H1 (cell line): ENCODE results near the gene WDR38. TPM values are rescaled to one million over a fixed set of nuclear protein-coding genes. Genes with fewer than 3 reads are reported as not detected.

Source experiments
- CBX5 ChIP-seq: fragments of 300-800, 300-1000 bp; sonication (generic); IDR thresholded peaks from 2 replicates; pipeline ENCODE4 v1.7.1; 2016; ENCODE audit warnings: antibody characterized with exemption, low read length, low read depth
- NRF1 ChIP-seq: IDR thresholded peaks from 2 replicates; pipeline ENCODE4 v1.6.1; 2011; ENCODE audit warnings: mild to moderate bottlenecking, low read depth, low read length, improper control_type of control experiment
- polyA plus RNA-seq, 7 experiments: library from polyadenylated mRNA; depleted of rRNA in 3 of 7; stranded (reverse) in 5 of 7; unstranded in 2 of 7; fragments of >200 nt in 5 of 7; fragments of 200-250 nt in 2 of 7; gene quantifications; 1 replicate in 5 of 7; 2 replicates in 1 of 7; 4 replicates in 1 of 7; pipeline versions ENCODE4 v1.2.1 to v1.2.3, GENCODE V29; 2011 to 2013; ENCODE audit warnings: missing spikeins in 2 of 7, mixed read lengths in 2 of 7
- total RNA-seq: library from RNA; stranded (reverse); fragmentation: NEBNext Ultra II Directional; extraction: Animal tissue kit (Norgen Biotek cat#: 25700); gene quantifications from 2 replicates; pipeline ENCODE4 v1.2.1, GENCODE V29; 2021
- TF ChIP-seq, protein P1 (sequence below): IDR thresholded peaks from 2 replicates; pipeline ENCODE4 v1.6.1; 2012; ENCODE audit warnings: inconsistent platforms

WDR38 gene
- total and polyA plus RNA-seq, 2 of the 8 experiments (the other 6 are each of a cell fraction or from before 2014, with no cell fraction given) = not detected

DNA sequence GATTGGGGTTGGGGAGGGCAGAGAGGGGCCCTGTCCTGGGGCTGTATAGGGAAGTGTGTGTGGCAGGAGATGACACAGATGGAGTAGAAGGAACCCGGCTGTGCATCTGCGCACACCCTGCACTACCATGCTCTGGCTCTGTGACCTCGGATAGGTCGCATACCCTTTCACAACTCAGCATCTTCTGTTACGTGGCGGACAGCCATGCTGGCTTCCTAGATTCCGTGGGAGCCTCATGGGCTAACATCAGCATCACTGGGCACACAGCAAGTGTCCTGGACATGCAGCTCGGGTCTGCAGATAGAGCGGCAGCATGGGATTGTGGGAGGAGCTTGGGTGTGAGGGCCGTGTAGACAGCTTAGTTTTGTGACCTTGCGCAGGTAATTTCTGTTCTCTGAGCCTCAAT is 17.9 kb downstream of the WDR38 start (continued):
- TF ChIP-seq, protein P1, sequence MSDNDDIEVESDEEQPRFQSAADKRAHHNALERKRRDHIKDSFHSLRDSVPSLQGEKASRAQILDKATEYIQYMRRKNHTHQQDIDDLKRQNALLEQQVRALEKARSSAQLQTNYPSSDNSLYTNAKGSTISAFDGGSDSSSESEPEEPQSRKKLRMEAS = no peak
- TF ChIP-seq CBX5 (no peak), NRF1 (no peak)
